Measurements from ENCODE around the gene STIM2. TPM values are rescaled to one million over a fixed set of nuclear protein-coding genes. Genes with fewer than 3 reads are reported as not detected.

Gene STIM2
- total RNA-seq, 2 donors from 2014 or later = 34.4 to 44.2 TPM

DNA sequence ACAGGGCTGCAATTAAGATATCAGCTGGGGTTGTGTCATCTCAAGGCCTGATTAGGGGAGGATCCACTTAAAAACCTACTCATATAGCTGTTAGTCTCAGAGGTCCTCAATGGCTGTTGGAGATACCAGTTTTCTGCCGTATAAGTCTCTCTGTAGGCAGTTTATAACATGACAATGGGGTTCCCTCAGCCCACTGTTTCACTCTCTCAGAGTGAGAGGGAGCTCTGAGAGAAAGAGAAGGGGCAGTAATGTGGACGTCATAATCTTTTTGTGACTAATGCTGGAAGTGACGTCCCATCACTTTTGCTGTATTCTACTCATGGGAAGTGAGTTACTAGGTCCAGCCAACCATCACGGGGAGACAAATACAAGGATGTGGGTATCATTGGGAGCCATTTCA lies 70.3 kb downstream of the STIM2 start:
- DNase-seq (ENCODE audit: low spot score) = no peak
- no peaks in the 10 kb centered on the region for H3K9me3 ChIP-seq
- H3K4me1 ChIP-seq (replicated peaks) = no peaks in the 10 kb centered on the region
- H3K27me3 ChIP-seq (replicated peaks; ENCODE audit: insufficient read depth) = no peaks in the 10 kb centered on the region
- H3K27ac ChIP-seq = no peak overlapping the region
- intact Hi-C loops (cut with DNase I) = no loop called here
- TF ChIP-seq POLR2AphosphoS5 (IDR thresholded peaks at IDR 0.05) (no peak), POLR2A (IDR thresholded peaks at IDR 0.05) (no peak)
- TF ChIP-seq, protein P1, sequence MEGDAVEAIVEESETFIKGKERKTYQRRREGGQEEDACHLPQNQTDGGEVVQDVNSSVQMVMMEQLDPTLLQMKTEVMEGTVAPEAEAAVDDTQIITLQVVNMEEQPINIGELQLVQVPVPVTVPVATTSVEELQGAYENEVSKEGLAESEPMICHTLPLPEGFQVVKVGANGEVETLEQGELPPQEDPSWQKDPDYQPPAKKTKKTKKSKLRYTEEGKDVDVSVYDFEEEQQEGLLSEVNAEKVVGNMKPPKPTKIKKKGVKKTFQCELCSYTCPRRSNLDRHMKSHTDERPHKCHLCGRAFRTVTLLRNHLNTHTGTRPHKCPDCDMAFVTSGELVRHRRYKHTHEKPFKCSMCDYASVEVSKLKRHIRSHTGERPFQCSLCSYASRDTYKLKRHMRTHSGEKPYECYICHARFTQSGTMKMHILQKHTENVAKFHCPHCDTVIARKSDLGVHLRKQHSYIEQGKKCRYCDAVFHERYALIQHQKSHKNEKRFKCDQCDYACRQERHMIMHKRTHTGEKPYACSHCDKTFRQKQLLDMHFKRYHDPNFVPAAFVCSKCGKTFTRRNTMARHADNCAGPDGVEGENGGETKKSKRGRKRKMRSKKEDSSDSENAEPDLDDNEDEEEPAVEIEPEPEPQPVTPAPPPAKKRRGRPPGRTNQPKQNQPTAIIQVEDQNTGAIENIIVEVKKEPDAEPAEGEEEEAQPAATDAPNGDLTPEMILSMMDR (IDR thresholded peaks at IDR 0.05) = no peak
- H3K36me3 ChIP-seq = no peaks in the 10 kb centered on the region
- H3K4me3 ChIP-seq = no peak overlapping the region
- 80% methylated on average over 4 of the region's 4 CpGs for WGBS

DNA sequence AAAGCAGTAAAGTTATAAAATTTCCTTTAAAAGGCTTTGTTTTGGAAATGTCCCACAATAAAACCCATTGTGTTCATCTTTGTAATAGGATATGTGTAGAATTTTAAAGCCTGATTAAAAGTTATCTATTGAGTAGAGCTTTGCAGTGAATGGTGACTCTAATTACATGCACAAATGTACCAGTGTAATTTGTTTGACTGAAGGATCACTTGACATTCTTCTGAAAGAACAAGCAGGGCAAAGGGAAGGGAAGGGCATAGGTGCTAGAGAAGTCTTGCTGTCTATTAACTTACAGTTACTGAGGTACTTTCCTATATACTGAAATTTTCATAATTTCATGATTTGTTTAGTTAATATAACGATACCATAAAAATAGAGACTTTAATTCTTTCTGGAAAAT lies 70.8 kb downstream of the STIM2 start:
- Histone ChIP-seq H3K4me3 (no peak overlapping the region), H3K27ac (no peak overlapping the region), H3K36me3 (no peaks in the 10 kb centered on the region), H3K27me3 (replicated peaks; ENCODE audit: insufficient read depth) (no peaks in the 10 kb centered on the region), H3K9me3 (no peaks in the 10 kb centered on the region), H3K4me1 (replicated peaks) (no peaks in the 10 kb centered on the region)
- no peak for DNase-seq (ENCODE audit: low spot score)
- intact Hi-C loops (cut with DNase I) = no loop called here
- TF ChIP-seq, protein P1 (IDR thresholded peaks at IDR 0.05) = no peak
- no peak for TF ChIP-seq POLR2A (IDR thresholded peaks at IDR 0.05)
- no peak for TF ChIP-seq POLR2AphosphoS5 (IDR thresholded peaks at IDR 0.05)
- 100% methylated on average over 1 of the region's 1 CpG for WGBS

DNA sequence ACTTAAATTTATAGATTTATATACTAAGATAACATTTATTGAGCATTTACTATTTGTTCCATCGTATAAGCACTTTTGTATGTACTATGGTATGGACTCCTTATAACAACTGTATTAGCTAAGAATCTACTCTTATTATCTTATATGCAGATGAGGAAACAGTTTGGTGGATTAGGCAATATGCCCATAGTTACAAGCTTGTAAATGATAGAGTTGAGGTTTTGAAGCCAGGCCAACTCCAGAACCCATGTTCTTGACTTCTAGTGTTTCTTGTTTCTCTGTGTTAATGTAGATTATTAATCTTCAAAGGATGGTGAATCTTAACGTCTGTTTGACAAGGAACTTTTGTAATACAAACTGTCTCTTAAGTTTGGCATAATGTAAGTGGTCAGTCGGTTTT lies 71.3 kb downstream of the STIM2 start:
- no peaks in the 10 kb centered on the region for H3K4me1 ChIP-seq (replicated peaks)
- DNase-seq (ENCODE audit: low spot score) = no peak
- 69% methylated on average over 3 of the region's 3 CpGs for WGBS
- H3K27ac ChIP-seq = no peak overlapping the region
- H3K36me3 ChIP-seq = no peaks in the 10 kb centered on the region
- intact Hi-C loops (cut with DNase I) = no loop called here
- no peak for TF ChIP-seq POLR2AphosphoS5 (IDR thresholded peaks at IDR 0.05)
- H3K27me3 ChIP-seq (replicated peaks; ENCODE audit: insufficient read depth) = no peaks in the 10 kb centered on the region
- H3K4me3 ChIP-seq = no peak overlapping the region
- no peaks in the 10 kb centered on the region for H3K9me3 ChIP-seq

DNA sequence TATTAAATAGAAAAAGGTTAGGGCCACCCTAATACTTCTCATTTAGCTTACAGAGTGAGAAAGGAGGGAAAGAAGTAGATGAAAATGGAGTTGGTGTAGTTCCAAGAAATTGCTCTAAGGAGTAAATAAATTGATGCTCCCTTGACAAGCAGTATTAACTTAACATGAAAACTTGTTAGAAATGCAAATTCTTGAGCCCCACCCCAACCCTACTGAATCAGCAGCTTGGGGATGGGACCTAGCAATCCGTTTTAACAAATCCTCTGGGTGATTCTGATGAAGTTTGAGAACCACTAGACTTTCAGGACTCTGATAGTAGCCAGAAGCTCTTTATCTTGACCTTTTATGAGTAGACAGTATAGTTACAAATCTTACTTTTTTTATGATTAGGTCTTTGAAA lies 74.8 kb downstream of the STIM2 start:
- H3K27me3 ChIP-seq (replicated peaks; ENCODE audit: insufficient read depth) = no peaks in the 10 kb centered on the region
- no peak for DNase-seq (ENCODE audit: low spot score)
- TF ChIP-seq, protein P1 (IDR thresholded peaks at IDR 0.05) = no peak
- intact Hi-C loops (cut with DNase I) = no loop called here
- no peak overlapping the region for H3K4me3 ChIP-seq
- no peaks in the 10 kb centered on the region for H3K36me3 ChIP-seq
- H3K9me3 ChIP-seq = no peaks in the 10 kb centered on the region
- H3K4me1 ChIP-seq (replicated peaks) = no peaks in the 10 kb centered on the region
- WGBS = 79% methylated on average over 1 of the region's 1 CpG
- no peak overlapping the region for H3K27ac ChIP-seq

DNA sequence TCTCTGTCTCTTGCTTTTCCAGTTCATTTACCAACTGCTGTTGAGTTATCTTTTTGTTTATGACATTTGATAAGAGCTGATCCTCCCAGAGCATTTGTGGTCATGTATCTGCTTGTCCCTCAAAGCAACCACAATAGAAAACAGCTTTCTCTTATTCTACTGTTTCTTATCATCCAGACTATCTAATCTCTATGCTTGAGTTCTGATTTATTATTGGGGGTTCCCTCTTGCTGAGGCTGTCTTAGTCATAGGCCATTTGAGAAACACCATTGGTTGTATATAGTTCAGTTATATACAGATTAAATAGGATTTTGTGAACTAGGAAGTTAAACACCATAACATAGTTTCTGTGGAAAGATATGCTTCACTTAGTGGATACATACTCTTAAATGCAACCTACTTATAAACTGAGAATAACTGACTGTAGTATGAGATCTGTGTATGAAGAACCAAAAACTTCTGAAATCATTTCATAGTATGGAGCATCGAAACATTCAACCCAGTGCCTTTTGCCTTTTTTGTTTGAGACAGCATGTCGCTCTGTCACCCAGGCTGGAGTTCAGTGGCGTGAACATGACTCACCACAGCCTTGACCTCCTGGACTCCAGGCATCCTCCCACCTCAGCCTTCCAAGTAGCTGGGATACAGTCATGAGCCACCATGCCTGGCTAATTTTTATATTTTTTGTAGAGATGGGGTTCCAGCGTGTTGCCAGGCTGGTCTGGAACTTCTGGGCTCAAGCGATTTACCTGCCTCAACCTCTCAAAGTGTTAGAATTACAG lies 75.8 kb downstream of the STIM2 start:
- H3K4me1 ChIP-seq (replicated peaks) = no peaks in the 10 kb centered on the region
- intact Hi-C loops (cut with DNase I) = no loop called here
- no peak overlapping the region for H3K4me3 ChIP-seq
- TF ChIP-seq POLR2AphosphoS5 (IDR thresholded peaks at IDR 0.05) (no peak), POLR2A (IDR thresholded peaks at IDR 0.05) (no peak)
- TF ChIP-seq, protein P1 (IDR thresholded peaks at IDR 0.05) = no peak
- 96% methylated on average over 5 of the region's 5 CpGs for WGBS
- no peak overlapping the region for H3K27ac ChIP-seq
- H3K36me3 ChIP-seq = no peaks in the 10 kb centered on the region
- DNase-seq (ENCODE audit: low spot score) = no peak
- no peaks in the 10 kb centered on the region for H3K27me3 ChIP-seq (replicated peaks; ENCODE audit: insufficient read depth)
- no peaks in the 10 kb centered on the region for H3K9me3 ChIP-seq

Measured in prostate gland (tissue), 2 donors.